Fibroblast of lung (primary cell): ENCODE results near the gene COPZ2.
"Not testable (repeated sequence)": the region's sequence is repeated elsewhere in the genome, so short reads cannot be mapped to it uniquely, and the experiment has no call there.

Experiments used
- EZH2 ChIP-seq: IDR thresholded peaks from 2 replicates; pipeline ENCODE4 v1.5.1; 2012; ENCODE audit warnings: low read length, control low read depth, mild to moderate bottlenecking; ENCODE audit errors: missing control alignments
- TF ChIP-seq, protein P1 (sequence below), 2 donors: IDR thresholded peaks in 1 of 2; conservative IDR thresholded peaks in 1 of 2; 1 replicate in 1 of 2; 2 replicates in 1 of 2; pipeline ENCODE4 v1.5.1; 2011 to 2012; ENCODE audit warnings: low read length in 2 of 2, control low read depth in 1 of 2, inconsistent platforms in 1 of 2, low read depth in 1 of 2, mild to moderate bottlenecking in 1 of 2

- TF ChIP-seq EZH2, result not testable (repeated sequence)
- TF ChIP-seq, protein P1, sequence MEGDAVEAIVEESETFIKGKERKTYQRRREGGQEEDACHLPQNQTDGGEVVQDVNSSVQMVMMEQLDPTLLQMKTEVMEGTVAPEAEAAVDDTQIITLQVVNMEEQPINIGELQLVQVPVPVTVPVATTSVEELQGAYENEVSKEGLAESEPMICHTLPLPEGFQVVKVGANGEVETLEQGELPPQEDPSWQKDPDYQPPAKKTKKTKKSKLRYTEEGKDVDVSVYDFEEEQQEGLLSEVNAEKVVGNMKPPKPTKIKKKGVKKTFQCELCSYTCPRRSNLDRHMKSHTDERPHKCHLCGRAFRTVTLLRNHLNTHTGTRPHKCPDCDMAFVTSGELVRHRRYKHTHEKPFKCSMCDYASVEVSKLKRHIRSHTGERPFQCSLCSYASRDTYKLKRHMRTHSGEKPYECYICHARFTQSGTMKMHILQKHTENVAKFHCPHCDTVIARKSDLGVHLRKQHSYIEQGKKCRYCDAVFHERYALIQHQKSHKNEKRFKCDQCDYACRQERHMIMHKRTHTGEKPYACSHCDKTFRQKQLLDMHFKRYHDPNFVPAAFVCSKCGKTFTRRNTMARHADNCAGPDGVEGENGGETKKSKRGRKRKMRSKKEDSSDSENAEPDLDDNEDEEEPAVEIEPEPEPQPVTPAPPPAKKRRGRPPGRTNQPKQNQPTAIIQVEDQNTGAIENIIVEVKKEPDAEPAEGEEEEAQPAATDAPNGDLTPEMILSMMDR (conservative IDR thresholded peaks at IDR 0.05 in 1 of 2, IDR thresholded peaks at IDR 0.05 in 1 of 2; ENCODE audit: low read depth in 1 of 2, low read length in 2 of 2), result not testable (repeated sequence)
Measured at GRCh38 chr17:48077152-48077551, 39.6 kb upstream of the COPZ2 start.
